Pancreas (tissue), 10 donors: ENCODE results near the gene PRDM1. TPM values are rescaled to one million over a fixed set of nuclear protein-coding genes. Genes with fewer than 3 reads are reported as not detected.

Source experiments
- ATAC-seq, 4 donors: fragments of 200-7000 bp; cut with Tn5 transposase; one replicate each; pipeline versions ENCODE4 v1.8.0 to v1.9.1; 2020; ENCODE audit warnings: mild to moderate bottlenecking in 4 of 4, moderate library complexity in 4 of 4
- DNase-seq, 6 donors: peaks; one replicate each; pipeline ENCODE4 v3.0.0-alpha.2; 2020
- FAIRE-seq: peaks from 2 replicates; lab custom pipeline; 2012; peaks lifted over from hg19 to GRCh38; lab: Jason Lieb, UNC
- H3K27ac ChIP-seq, 4 donors: fragments of 200-600 bp; sonication (generic); 1 replicate in 3 of 4; 2 replicates in 1 of 4; pipeline versions ENCODE4 v1.5.0 to v1.8.0; 2020
- H3K27me3 ChIP-seq, 4 donors: fragments of 200-600 bp; one replicate each; pipeline ENCODE4 v1.8.0; 2021
- H3K36me3 ChIP-seq, 3 donors: fragments of 200-600 bp; sonication (generic) in 1 of 3; one replicate each; pipeline versions ENCODE4 v1.5.0 to v1.8.0; 2020 to 2021
- H3K4me1 ChIP-seq, 3 donors: fragments of 200-600 bp; one replicate each; pipeline ENCODE4 v1.8.0; 2021
- H3K4me3 ChIP-seq, 4 donors: fragments of 200-600 bp; sonication (generic) in 2 of 4; one replicate each; pipeline versions ENCODE4 v1.5.0 to v1.8.0; 2020 to 2021
- H3K9me3 ChIP-seq, 4 donors: fragments of 200-600 bp; one replicate each; pipeline ENCODE4 v1.8.0; 2021
- WGBS, 2 donors: extraction: QIAGEN DNeasy Blood & Tissue Kit; methylation state at CpG; one replicate each; pipeline ENCODE4 v1.1.7; 2013; 5-methylcytosine and 5-hydroxymethylcytosine counted together
- intact Hi-C, 3 donors: fragments of 100-400 bp; cut with DNase I; formaldehyde crosslinking; loops; one replicate each; pipeline versions ENCODE4 v1.11.1 to v1.14.2; 2022
- polyA plus RNA-seq, 2 donors: library from polyadenylated mRNA; stranded (reverse); fragments of 200-250 nt; gene quantifications; one replicate each; pipeline ENCODE4 v1.2.3, GENCODE V29; 2013
- total RNA-seq, 6 donors: library from RNA; stranded (reverse); fragmentation: NEBNext Ultra II Directional in 4 of 6; extraction: Animal tissue kit (Norgen Biotek cat#: 25700) in 4 of 6; gene quantifications; one replicate each; pipeline versions ENCODE4 v1.2.1 to v1.2.4, GENCODE V29; 2021 to 2023
- TF ChIP-seq, protein P1 (sequence below), 4 donors: fragments of 200-600 bp; sonication (generic) in 3 of 4; IDR thresholded peaks; one replicate each; pipeline versions ENCODE4 v1.5.0 to v1.8.0; 2021; ENCODE audit warnings: antibody characterized with exemption in 4 of 4
- donor health status: healthy with polysubstance abuse.
- donor health status: DM: no; HTN: no; CAD: no; lungs with moderate emphysema.
- donor health status: DM: no; HTN: no; CAD: no.
- donor health status: control.
- donor health status: control.
- donor health status: Bipolar disorder and iron deficiency.
- donor health status: DM: yes; HTN: yes; CAD: no.
- donor health status: DM: no; HTN: no; CAD: no.
- donor health status: DM: no; HTN: no; CAD: no.
- donor health status: DM: yes; HTN: yes; CAD: no.

PRDM1 gene
- total and polyA plus RNA-seq, 8 donors = 0.30 to 5.5 (median 0.96) TPM

- H3K9me3 ChIP-seq = no peaks in the 10 kb centered on the region
- intact Hi-C loops = no loop called here
- TF ChIP-seq, protein P1, sequence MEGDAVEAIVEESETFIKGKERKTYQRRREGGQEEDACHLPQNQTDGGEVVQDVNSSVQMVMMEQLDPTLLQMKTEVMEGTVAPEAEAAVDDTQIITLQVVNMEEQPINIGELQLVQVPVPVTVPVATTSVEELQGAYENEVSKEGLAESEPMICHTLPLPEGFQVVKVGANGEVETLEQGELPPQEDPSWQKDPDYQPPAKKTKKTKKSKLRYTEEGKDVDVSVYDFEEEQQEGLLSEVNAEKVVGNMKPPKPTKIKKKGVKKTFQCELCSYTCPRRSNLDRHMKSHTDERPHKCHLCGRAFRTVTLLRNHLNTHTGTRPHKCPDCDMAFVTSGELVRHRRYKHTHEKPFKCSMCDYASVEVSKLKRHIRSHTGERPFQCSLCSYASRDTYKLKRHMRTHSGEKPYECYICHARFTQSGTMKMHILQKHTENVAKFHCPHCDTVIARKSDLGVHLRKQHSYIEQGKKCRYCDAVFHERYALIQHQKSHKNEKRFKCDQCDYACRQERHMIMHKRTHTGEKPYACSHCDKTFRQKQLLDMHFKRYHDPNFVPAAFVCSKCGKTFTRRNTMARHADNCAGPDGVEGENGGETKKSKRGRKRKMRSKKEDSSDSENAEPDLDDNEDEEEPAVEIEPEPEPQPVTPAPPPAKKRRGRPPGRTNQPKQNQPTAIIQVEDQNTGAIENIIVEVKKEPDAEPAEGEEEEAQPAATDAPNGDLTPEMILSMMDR (IDR thresholded peaks at IDR 0.05) = no peak
- H3K27me3 ChIP-seq = no peaks in the 10 kb centered on the region
- no peaks in the 10 kb centered on the region for H3K36me3 ChIP-seq
- WGBS, 2 donors = 79 to 80% methylated on average over 3 of the region's 3 CpGs
- DNase-seq (no peak), FAIRE-seq (no peak), ATAC-seq (no peak)
- H3K27ac ChIP-seq = no peak overlapping the region
- no peak overlapping the region for H3K4me3 ChIP-seq
- H3K4me1 ChIP-seq = peaks cover 0 to 5% (median 5%) of the 10 kb centered on the region in 3 donors
These were observed 34.9 kb upstream of the PRDM1 start for GRCh38 chr6:106051226-106051625.

DNA sequence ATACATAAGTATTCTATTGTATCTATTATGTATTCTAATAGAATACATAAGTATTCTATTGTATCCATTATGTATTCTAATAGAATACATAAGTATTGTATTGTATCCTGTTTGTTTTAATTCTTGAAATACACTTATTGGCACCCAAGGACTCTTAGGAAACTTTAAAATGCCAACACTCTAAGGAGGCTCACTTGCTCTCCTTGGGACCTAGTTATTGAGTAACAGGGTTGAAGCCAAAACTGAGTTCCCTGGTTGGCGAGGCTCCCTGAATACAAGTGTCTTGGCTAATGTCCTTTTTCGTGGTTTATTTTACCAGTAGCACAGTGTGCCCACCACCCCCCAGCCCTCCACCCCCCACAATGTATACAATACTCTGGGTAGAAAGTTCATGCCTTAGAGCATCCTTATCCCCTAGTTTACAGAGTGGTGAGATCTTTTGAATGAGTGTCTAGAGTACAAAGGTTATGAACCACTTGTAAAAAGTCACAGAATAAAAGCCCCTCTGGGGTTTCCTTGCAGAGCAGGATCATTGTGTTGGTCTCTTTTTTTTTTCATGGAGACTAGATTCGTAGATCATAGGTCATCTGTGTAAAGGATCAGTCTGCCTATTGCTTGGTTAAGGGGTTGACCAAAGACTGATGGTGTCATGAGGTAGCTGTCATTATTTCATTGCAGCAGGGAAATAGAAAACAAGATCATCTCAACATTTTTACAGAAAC lies 32.5 kb upstream of the PRDM1 start:
- ATAC-seq (no peak), FAIRE-seq (no peak), DNase-seq (no peak)
- intact Hi-C loops = no loop called here
- Histone ChIP-seq H3K9me3 (no peaks in the 10 kb centered on the region), H3K36me3 (no peaks in the 10 kb centered on the region), H3K4me1 (peaks cover 0 to 10% (median 5%) of the 10 kb centered on the region in 3 donors), H3K27ac (no peak overlapping the region), H3K27me3 (no peaks in the 10 kb centered on the region), H3K4me3 (no peak overlapping the region)
- 48 to 51% methylated on average over 3 of the region's 3 CpGs for WGBS, 2 donors
- TF ChIP-seq, protein P1 (IDR thresholded peaks at IDR 0.05) = no peak

GRCh38 chr6:106055489-106055888 lies 30.6 kb upstream of the PRDM1 start:
- TF ChIP-seq, protein P1 (IDR thresholded peaks at IDR 0.05) = no peak
- Histone ChIP-seq H3K27me3 (no peaks in the 10 kb centered on the region), H3K4me3 (no peak overlapping the region), H3K36me3 (no peaks in the 10 kb centered on the region), H3K27ac (no peak overlapping the region), H3K9me3 (no peaks in the 10 kb centered on the region), H3K4me1 (peaks cover 0 to 10% (median 5%) of the 10 kb centered on the region in 3 donors)
- intact Hi-C loops = no loop called here
- ATAC-seq (peak in 1 of 4 donors; percentile 45), FAIRE-seq (no peak), DNase-seq (no peak)
- 28 to 33% methylated on average over 4 of the region's 4 CpGs for WGBS, 2 donors

- no peaks in the 10 kb centered on the region for H3K36me3 ChIP-seq
- no peak overlapping the region for H3K27ac ChIP-seq
- no peak for FAIRE-seq
- peaks cover 0 to 10% (median 5%) of the 10 kb centered on the region in 3 donors for H3K4me1 ChIP-seq
- H3K27me3 ChIP-seq = no peaks in the 10 kb centered on the region
- intact Hi-C loops = no loop called here
- no peak for ATAC-seq
- H3K9me3 ChIP-seq = no peaks in the 10 kb centered on the region
- DNase-seq = no peak
- TF ChIP-seq, protein P1 (IDR thresholded peaks at IDR 0.05) = no peak
- no peak overlapping the region for H3K4me3 ChIP-seq
- 85 to 89% methylated on average over 5 of the region's 5 CpGs for WGBS, 2 donors
These were observed 29.9 kb upstream of the PRDM1 start for GRCh38 chr6:106056060-106056745.
